Measurements from ENCODE around the gene STMN3. TPM values are rescaled to one million over a fixed set of nuclear protein-coding genes. Genes with fewer than 3 reads are reported as not detected.

The STMN3 gene
- total RNA-seq, 3 donors from 2014 or later: 11.8 to 19.6 (median 17.7) TPM

GRCh38 chr20:63625771-63626423 lies 27.3 kb downstream of the STMN3 start:
- Histone ChIP-seq H3K27ac (peak overlapping the region; percentile 95 to 98), H3K27me3 (no peaks in the 10 kb centered on the region), H3K36me3 (no peaks in the 10 kb centered on the region), H3K4me1 (no peaks in the 10 kb centered on the region), H3K4me3 (peak overlapping the region; percentile 89 to 98 (median 90)), H3K9me3 (no peaks in the 10 kb centered on the region)
- TF ChIP-seq CTCF (IDR thresholded peaks at IDR 0.05): no peak
- DNase-seq (ENCODE audit: low spot score in 2 of 2): no peak
- intact Hi-C loops (cut with DNase I; ENCODE audit: low total_unique reads): no loop called here

- DNase-seq (ENCODE audit: low spot score in 2 of 2): no peak
- Histone ChIP-seq H3K4me3 (no peak overlapping the region), H3K36me3 (no peaks in the 10 kb centered on the region), H3K27me3 (no peaks in the 10 kb centered on the region), H3K4me1 (no peaks in the 10 kb centered on the region), H3K27ac (peak overlapping the region in 1 of 2 donors; percentile 12), H3K9me3 (no peaks in the 10 kb centered on the region)
- intact Hi-C loops (cut with DNase I; ENCODE audit: low total_unique reads): no loop called here
- TF ChIP-seq POLR2A (IDR thresholded peaks at IDR 0.05) (no peak), CTCF (IDR thresholded peaks at IDR 0.05) (no peak), POLR2AphosphoS5 (IDR thresholded peaks at IDR 0.05) (no peak)
Observed at GRCh38 chr20:63624486-63624885, 28.7 kb downstream of the STMN3 start.

GRCh38 chr20:63622732-63623131 lies 30.5 kb downstream of the STMN3 start:
- H3K9me3 ChIP-seq: no peaks in the 10 kb centered on the region
- no peaks in the 10 kb centered on the region for H3K36me3 ChIP-seq
- intact Hi-C loops (cut with DNase I; ENCODE audit: low total_unique reads): no loop called here

GRCh38 chr20:63622096-63622495 lies 31.1 kb downstream of the STMN3 start:
- no peaks in the 10 kb centered on the region for H3K36me3 ChIP-seq
- no peak overlapping the region for H3K4me3 ChIP-seq
- intact Hi-C loops (cut with DNase I; ENCODE audit: low total_unique reads): no loop called here
- no peaks in the 10 kb centered on the region for H3K4me1 ChIP-seq
- no peak for DNase-seq (ENCODE audit: low spot score in 2 of 2)
- no peaks in the 10 kb centered on the region for H3K27me3 ChIP-seq
- no peaks in the 10 kb centered on the region for H3K9me3 ChIP-seq
- no peak for TF ChIP-seq CTCF (IDR thresholded peaks at IDR 0.05)
- TF ChIP-seq POLR2A (IDR thresholded peaks at IDR 0.05): no peak
- TF ChIP-seq POLR2AphosphoS5 (IDR thresholded peaks at IDR 0.05): no peak
- H3K27ac ChIP-seq: no peak overlapping the region

More at GRCh38 chr20:63622732-63623131, 30.5 kb downstream of the STMN3 start:
- Histone ChIP-seq H3K4me3 (no peak overlapping the region), H3K4me1 (no peaks in the 10 kb centered on the region), H3K27ac (no peak overlapping the region), H3K27me3 (no peaks in the 10 kb centered on the region)
- DNase-seq (ENCODE audit: low spot score in 2 of 2): no peak
- TF ChIP-seq CTCF (IDR thresholded peaks at IDR 0.05) (no peak), POLR2AphosphoS5 (IDR thresholded peaks at IDR 0.05) (no peak), POLR2A (IDR thresholded peaks at IDR 0.05) (no peak)

- Histone ChIP-seq H3K27me3 (no peaks in the 10 kb centered on the region), H3K9me3 (no peaks in the 10 kb centered on the region), H3K4me1 (no peaks in the 10 kb centered on the region), H3K27ac (no peak overlapping the region), H3K4me3 (no peak overlapping the region), H3K36me3 (no peaks in the 10 kb centered on the region)
- no peak for DNase-seq (ENCODE audit: low spot score in 2 of 2)
- intact Hi-C loops (cut with DNase I; ENCODE audit: low total_unique reads): no loop called here
- TF ChIP-seq POLR2A (IDR thresholded peaks at IDR 0.05) (no peak), POLR2AphosphoS5 (IDR thresholded peaks at IDR 0.05) (no peak), CTCF (IDR thresholded peaks at IDR 0.05) (no peak)
Observed at GRCh38 chr20:63620991-63621390, 32.2 kb downstream of the STMN3 start.

Data from breast epithelium (tissue), 4 donors.